Activated CD4-positive, CD25-positive, alpha-beta regulatory T cell treated with anti-CD3 and anti-CD28 coated beads, Interleukin-2, amount 50 U/mL, for 72 hours (primary cell): ENCODE results near the gene CTBP2.
"Not testable (repeated sequence)": the region's sequence is repeated elsewhere in the genome, so short reads cannot be mapped to it uniquely, and the experiment has no call there.

Experiments
- DNase-seq: peaks from one replicate; pipeline ENCODE4 v3.0.0; 2021

The CTBP2 gene

DNA sequence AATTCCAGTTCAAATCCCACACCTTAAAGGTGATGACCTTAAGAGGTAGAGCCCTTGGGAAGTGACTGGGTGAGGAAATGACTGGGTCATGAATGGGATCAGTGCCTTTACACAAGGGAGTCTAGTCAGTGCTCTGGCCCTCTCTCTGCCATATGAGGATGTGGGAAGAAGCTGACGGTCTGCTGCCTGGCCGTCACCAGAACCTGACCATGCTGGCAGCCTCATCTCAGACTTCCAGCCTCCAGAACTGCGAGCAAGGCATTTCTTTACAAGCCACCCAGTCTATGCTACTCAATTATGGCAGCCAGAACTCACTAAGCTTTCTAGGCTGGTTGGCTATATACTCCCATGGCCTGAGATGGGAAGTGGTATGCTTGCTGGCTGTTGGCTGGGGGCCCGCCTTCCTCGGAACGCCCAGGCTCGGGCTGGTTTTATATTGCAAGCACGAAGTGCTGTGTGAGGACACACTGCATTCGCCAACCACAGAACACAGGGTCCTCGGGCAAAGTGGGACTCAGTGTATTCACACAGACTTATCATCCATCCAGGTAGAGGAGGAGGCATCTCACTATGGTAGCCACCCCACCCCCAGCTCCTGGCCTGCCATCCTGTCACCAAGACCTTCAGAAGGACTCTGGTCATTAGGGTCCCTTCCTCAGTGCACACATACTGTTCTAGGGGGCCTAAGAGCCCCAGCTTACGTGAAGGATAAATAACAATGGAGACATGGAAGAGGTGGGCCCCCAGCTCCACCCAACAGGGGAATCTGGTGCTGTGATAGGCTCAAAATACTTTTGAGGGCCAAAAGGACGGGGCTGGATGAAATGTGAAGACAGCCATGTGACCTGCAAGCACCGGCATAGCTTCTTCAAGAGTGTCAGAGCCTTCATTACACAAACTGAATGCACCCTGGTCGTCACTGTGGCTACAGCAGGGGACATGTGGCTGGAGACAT lies 169.4 kb downstream of the CTBP2 start:
- DNase-seq, result no peak

DNA sequence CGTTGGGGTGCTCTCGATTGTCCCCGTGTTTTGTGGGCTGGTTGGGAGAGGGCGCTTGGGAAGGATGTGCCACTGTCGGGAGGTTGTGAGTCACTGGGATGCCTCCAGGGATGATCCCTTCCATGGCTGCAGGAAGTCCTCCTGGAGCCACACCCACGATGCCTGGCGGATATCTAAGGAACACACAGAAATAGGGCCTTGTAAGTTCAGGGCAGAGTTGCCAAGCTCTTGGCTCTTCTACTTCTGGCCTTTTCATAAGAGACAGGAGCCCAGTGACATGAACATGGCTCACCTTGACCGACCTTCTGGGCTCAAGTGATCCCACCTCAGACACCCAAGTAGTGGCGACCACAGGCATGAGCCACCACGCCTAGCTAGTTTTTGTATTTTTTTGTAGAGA lies 170.8 kb downstream of the CTBP2 start:
- no peak for DNase-seq

DNA sequence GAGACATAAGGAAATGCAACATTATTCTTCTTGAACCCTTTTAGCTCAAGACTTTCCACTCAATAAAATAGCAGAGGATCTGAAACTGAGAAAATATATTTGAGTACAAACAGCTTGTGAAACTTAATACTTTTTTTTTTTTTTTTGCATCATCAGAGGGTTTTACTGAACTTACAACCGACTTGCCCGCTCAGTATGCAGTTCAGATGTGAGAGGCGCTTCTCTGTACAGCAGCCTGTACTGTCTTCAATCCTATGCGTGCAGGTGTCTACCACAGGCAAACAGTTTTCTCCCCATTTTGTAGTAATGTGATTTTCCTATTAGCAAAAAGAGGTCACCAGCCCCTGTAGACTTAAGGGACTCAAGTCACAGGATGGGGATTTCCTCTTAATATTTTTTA lies 171.6 kb downstream of the CTBP2 start:
- not testable (repeated sequence) for DNase-seq

DNA sequence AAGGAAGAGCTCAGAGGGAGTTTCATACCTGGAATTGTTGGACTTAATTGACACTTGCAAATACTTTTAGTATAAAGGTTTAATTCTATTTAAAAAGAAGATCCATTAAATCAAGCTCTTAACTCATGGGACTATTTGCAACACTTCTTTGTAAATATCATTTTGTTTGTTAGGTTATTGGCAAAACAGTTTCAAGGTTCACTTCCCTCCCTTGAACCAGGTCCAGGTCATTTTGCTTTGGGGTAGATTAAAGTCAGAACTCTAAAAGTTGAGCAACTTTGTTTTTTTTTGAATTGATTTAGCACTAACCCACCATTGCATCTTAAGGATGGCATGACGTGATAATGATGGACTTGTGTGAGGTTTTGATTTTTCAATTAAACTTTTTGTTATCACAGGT lies 172.6 kb downstream of the CTBP2 start:
- DNase-seq, result no peak

DNA sequence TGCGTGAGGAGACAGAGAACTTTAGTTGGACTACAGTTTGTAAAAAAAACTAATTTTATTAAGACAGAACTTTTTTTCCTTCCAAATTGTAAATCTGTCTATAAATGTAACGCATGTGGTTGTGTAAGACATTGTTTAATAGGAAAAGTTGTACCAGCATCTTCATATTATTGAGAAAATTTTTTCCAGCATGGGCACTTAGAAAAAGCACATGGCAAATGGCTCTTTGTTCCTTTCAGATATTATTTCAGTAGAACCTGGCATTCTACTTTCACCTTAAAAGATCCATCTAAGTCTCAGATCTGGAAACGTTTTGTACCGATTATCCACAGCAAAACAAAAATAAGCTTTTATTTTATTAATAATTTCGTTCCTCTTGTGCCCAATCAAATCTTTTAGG lies 175.2 kb downstream of the CTBP2 start:
- no peak for DNase-seq

DNA sequence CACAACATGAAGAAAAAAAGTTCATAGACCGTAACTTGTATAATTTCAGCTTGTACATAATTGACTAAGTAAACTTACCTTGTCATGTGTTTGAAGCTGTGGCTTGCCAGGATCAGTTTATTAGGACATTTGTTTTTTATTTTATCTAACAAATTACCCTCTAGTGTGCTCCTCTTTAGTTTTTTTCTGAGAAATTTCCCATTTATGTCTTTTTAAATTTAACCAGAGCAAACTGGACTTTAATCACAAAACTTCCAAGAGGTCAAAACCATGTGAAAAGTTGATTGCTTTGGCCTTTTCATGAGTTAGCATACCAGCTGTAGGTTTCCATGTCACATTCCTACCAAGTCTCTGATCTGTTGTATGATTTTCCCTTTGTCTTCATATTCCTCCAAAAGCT lies 176.0 kb downstream of the CTBP2 start:
- no peak for DNase-seq

DNA sequence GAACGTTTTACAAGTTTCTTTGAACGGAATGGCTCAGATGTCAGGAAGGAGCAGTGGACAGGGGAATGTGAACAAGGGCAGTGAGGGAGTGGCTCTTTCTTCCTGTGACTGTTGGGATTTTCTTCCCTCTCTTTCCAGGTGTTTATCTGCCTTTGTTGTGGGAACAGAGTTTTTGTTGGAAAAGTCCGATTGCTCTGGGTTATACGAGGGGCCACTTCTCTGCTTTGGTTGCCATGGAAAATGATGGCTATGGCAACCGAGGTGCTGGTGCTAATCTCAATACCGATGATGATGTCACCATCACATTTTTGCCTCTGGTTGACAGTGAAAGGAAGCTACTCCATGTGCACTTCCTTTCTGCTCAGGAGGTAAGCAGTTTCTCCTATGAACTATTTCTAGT lies 177.0 kb downstream of the CTBP2 start:
- no peak for DNase-seq

DNA sequence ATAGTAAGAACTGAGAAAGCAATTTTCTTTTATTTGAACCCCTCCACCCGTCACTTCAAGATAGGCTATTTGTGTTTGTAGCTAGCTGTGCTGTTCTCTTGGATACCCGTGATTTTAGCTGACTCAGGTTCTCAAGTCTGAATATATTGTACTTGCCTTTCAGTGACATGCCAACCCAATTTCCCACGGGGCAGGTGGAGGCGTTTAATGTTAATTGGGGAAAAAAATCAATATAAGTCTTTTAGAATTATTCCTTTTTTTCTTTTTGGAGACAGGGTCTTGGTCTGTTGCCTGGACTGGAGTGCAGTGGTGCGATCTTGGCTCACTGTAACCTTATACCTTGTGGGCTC lies 182.0 kb downstream of the CTBP2 start:
- DNase-seq, result no peak

DNA sequence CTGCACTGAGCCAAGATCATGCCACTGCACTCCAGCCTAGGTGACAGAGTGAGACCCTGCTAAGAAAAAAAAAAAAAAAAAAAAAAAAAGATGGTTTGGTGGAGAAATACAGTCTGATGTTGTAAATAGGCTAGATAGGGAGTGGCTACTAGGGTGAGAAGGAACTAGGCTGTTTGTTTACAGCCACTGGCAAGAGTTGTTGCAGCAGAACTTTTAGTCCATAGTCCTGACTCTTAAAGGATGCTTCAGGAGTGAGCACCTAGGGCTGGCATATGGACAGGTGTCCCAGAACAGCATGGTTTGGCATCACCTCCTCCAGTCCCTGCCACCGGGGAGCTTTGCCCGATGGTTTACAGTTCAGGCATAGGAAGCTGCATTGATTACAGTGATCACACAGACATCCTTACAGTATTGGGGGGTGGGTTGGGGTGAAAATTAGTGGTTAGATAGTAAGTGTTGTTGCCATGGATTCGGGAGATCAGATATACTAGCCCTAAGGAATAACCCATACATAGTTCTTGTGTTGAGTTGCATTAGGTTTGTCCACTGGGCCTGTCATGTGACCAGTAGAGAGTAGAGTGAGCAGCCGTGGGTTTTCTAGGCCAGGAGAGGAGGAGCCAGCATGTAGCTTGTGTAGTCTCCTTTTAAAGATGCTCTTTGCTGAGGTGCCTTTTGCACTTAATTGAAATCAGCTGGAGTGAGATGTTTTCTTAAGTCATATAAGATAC lies 182.6 kb downstream of the CTBP2 start:
- no peak for DNase-seq

DNA sequence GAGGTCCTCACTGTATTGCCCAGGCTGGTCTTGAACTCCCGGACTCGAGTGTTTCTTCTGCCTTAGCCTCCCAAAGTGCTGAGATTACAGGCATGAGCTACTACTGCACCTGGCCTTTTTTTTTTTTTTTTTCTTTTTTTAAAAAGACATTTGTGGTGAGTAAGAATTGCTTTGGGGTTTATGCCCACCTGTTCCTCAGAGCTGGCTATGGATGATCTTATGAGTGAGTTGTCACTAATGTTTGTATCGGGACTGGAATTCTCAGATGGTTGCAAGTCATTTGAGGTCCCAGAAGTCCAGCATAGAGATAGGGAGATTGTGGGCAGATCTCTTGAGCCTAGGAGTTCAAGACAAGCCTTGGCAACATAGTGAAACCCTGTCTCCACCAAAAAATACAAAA lies 183.2 kb downstream of the CTBP2 start:
- DNase-seq, result no peak

DNA sequence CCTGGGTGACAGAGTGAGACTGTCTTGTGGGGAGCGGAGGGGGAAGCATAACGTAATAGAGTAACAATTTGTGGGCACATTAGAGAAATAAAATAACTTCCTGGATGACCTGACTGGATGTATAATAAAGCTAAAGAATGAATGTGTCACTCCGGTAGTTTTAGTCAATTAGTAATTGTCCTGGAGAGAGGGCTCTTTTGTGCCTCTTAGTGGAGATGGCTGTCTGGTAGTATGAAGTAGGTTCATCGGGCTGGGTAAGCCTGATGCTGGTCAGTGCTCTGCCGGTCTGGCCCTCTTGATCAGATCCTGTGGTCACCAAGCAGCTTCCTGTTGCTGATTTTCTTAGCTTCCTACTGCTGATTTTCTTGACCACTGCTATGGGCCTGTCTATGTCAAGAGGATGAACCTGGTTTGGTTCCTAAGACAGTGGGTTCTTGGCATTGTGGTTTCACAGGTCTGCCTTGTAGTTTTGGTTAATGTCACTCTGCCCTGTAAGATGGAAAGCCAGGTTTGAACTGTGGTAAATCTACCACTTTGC lies 184.3 kb downstream of the CTBP2 start:
- DNase-seq, result no peak

DNA sequence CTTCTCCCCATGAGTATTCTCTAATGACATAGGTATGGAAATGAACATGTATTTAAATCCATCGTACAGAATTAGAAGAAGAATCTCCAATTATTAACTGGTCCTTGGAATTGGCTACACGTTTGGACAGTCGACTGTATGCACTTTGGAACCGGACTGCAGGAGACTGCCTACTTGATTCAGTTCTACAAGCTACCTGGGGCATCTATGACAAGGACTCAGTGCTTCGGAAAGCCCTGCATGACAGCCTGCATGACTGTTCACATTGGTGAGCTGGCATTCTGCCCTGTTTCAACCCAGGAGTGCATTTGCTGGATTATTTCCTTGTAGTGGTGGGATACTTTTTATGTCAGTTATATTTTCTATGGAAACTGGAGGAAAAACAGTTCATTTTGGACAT lies 186.2 kb downstream of the CTBP2 start:
- DNase-seq, result no peak

DNA sequence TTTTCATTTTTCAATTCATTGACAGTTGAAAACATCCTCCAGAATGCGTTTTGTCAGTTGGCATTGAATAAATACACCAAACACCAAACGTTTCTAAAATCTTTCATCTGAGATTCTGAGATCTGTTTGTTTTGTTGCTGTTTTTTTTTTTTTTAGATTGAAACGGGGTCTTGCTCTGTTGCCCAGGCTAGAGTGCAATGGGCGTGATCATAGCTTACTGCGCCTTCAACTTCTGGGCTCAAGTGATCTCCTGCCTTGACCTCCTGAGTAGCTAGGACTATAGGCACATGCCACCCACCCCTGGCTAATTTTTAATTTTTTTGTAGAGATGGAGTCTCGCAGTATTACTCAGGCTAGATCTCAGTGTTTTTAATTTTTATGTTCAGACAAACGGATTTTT lies 187.7 kb downstream of the CTBP2 start:
- no peak for DNase-seq

DNA sequence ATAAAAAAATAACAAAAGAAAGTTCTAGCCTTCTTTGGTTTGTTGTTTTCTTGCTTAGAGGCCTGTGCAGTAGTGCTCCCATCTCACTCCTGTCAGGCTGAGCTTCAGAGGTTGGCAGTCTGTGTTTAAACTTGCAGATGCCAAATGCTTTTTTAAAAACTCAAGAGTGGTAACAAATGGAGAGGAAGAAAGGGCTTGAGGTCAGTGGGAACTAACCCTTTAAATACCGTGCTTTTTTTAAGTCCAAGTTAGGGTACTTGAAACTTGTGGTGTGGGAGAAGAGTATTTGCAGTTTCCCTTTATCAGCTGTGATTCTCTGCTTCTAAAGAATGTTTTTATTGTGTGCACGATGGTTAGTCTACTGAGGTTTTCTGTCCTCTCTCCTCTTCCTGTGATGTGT lies 189.1 kb downstream of the CTBP2 start:
- no peak for DNase-seq

DNA sequence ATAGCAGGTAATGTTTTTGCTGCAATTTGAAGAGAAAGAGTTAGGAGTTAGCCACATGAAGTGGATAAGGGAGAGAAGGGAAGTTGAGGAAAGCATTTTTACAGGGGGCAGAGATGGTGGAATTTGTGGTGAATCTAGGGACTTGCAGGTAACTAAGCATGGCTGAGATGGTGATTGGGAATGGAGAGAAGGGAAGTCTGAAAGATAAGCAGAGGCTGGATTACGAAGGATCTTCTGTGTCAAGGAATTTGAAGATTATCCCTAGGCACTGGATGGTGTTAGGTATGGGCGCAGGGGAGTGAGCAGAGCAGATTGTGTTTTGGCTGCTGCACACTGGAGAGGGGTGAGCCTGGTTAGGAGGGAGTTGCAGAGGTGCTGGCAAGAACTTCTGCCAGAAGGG lies 193.1 kb downstream of the CTBP2 start:
- DNase-seq, result no peak

DNA sequence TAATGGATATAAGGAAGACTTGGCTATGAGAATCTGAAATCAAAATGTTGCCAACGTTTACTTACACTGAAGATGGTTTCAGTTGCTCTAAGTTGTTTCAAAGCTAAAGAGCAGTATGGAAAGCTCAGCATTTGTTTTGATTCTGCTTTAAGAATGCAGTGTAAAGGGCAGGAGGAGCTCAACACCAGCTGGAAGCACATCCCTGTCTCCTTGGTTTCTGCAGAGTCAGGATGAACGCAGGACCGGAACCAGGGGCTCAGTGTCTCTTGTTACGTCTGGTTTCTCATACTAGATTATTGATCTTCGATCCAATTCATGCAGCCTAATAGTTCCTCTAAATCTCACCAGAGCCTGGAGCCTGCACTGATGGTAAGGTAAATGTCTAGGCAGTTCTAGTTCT lies 194.4 kb downstream of the CTBP2 start:
- no peak for DNase-seq

DNA sequence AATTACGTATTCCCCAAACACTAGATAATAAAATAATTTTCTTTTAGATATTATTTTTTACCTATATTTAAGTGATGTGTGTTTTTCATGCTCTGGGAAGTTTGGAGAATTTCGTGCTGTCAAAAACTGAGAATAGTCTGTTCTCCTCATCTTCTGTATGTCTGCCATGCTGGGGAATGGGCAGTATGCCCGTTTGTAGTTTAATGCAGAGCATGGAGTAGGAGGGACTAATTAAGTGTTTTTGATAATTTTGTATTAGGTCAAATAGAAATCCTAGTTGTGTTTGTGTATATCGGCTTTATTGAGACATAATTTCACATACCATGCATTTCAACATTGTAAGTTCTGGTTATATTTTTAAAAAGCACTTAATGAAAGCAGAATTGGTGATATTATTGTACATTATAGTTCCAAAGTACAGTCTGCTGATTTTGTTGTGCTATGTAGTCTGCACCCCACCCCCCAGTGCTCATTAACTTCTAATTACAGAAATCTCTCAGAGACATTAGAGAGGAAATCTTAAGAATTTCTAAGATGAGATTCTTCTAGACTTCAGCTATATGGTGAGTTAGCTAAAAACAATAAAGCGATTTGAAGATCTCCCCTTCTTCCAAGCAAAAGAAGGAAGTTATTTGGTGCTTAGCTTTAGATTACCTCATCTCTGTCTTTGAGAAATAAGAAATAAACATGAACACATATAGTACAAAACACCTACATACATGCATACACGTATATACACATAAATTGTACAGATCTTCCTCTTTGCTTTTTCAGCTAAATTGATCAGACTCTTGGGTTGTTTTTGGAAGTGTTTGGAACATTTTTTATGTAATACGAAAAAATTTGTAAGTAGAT lies 196.3 kb downstream of the CTBP2 start:
- DNase-seq, result no peak

DNA sequence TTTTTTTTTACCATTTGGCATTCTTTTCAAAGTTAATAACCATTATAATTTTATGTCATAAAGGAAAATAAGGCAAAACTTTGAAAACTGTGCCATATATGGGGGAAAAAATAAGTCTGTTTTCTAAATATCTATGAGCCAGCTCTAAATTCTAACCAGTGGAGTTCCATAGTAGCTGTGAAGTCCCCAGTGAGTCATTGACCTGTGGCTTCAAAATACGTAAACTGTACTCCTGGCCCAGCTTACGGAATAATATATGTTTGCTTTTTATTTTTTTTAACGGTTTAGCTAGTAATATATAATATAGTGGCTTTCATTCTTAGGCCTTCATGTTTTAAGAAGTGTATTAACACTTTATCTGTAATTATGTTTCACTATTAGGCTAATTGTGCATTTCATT lies 197.9 kb downstream of the CTBP2 start:
- DNase-seq, result no peak

DNA sequence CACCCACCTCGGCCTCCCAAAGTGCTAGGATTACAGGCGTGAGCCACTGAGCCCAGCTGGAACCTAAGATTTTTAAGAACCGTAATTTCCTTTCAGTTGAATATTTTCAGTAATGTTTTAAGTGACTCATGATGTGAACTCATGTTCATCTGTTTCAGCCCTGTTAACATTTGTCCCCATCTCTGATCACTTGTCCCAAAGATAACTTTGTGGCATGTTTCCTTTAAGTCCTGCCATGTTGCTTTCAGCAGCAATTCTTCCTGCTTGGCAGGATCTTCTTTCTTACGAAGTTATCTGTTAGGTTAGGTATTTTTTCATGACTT lies 199.2 kb downstream of the CTBP2 start:
- no peak for DNase-seq

DNA sequence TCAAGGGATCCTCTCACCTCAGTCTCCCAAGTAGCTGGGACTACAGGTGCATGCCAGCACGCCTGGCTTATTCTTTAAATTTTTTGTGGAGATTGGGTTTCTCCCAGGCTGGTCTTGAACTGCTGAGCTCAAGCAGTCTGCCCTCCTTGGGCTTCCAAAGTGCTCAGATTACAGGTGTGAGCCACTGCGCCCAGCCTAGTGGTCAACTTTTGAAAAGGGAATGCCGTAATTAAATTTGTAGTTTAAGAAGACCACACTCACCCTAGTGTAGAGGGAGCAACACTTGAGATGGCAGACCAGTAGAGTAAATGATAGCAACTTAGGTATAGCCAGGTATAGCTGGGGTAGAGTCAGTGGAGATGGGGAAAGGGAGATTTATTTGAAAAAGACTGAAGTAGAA lies 200.8 kb downstream of the CTBP2 start:
- no peak for DNase-seq

DNA sequence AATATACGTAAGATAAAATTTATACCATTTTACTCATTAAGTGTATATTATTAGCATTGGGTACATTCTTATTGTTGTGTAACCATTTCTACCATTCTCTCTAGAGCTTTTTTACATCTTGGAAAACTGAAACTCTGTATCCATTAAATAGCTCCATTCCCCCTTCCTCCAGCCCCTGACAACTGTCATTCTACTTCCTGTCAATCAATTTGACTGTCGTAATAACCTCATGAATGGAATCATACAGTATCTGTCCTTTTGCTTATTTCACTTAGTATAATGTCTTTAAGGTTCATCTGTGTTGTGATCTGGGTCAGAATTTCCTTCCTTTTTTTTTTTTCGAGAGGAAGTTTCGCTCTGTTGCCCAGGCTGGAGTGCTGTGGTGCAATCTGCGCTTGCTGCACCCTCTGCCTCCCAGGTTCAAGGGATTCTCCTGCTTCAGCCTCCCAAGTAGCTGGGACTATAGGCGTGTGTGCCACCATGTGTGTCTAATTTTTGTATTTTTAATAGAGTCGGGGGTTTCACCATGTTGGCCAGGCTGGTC lies 202.9 kb downstream of the CTBP2 start:
- DNase-seq, result no peak

DNA sequence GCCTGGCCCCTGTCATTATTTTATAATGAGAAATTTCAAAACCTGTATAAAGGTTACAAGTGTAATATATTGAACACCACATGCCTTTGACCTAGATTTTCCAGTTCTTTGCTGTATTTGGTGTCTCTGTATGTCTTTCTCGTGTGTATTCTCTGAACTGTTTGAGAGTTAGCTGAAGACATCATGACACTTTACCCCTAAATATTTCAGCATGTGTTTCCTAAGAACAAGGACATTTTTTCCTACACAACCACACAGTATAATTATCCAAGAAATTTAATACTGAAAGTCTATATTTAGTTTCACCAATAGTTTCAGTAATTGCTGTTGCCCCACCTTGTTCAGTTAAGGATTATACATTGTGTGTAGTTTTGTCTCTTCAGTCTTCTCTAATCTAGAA lies 203.6 kb downstream of the CTBP2 start:
- DNase-seq, result no peak

DNA sequence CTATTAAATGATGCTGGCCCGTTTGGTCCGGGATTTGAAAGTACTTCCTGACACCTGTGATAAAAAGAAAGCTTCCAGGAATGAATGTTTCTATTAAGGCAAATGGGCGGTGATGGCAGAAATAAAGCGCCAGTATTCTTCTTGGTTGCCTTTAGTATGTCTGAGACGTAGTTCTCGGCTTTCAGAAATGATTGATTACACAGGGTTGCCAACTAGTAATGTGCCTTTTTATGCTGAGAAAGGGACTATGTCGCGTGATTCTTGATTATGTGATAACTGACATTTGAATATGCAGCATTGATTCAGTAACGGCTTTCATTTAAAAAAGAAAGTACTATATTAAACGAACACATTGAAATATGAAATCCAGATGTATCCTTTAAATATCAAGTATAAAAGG lies 204.5 kb downstream of the CTBP2 start:
- no peak for DNase-seq
